Measurements from ENCODE around the gene GTF2F1. TPM values are rescaled to one million over a fixed set of nuclear protein-coding genes. Genes with fewer than 3 reads are reported as not detected.
"Not testable (repeated sequence)": the region's sequence is repeated elsewhere in the genome, so short reads cannot be mapped to it uniquely, and the experiment has no call there.

Gene GTF2F1
- total RNA-seq, 1 experiment from 2014 or later: 48.4 TPM

GRCh38 chr19:6358003-6358402, 35.0 kb downstream of the GTF2F1 start:
- DNase-seq (ENCODE audit: low spot score): no peak

GRCh38 chr19:6357174-6357573, 35.8 kb downstream of the GTF2F1 start:
- DNase-seq (ENCODE audit: low spot score): no peak

DNA sequence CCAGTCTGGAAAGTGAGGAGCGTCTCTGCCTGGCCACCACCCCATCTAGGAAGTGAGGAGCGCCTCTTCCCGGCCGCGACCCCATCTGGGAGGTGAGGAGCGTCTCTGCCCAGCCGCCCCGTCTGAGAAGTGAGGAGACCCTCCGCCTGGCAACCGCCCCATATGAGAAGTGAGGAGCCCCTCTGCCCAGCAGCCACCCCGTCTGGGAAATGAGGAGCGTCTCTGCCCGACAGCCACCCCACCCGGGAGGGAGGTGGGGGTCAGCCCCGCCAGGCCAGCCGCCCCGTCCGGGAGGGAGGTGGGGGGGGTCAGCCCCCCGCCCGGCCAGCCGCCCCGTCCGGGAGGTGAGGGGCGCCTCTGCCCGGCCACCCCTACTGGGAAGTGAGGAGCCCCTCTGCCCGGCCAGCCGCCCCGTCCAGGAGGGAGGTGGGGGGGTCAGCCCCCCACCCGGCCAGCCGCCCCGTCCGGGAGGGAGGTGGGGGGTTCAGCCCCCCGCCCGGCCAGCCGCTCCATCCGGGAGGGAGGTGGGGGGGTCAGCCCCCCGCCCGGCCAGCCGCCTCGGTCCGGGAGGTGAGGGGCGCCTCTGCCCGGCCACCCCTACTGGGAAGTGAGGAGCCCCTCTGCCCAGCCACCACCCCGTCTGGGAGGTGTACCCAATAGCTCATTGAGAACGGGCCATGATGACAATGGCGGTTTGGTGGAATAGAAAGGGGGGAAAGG, 37.5 kb downstream of the GTF2F1 start:
- DNase-seq (ENCODE audit: low spot score): not testable (repeated sequence)

DNA sequence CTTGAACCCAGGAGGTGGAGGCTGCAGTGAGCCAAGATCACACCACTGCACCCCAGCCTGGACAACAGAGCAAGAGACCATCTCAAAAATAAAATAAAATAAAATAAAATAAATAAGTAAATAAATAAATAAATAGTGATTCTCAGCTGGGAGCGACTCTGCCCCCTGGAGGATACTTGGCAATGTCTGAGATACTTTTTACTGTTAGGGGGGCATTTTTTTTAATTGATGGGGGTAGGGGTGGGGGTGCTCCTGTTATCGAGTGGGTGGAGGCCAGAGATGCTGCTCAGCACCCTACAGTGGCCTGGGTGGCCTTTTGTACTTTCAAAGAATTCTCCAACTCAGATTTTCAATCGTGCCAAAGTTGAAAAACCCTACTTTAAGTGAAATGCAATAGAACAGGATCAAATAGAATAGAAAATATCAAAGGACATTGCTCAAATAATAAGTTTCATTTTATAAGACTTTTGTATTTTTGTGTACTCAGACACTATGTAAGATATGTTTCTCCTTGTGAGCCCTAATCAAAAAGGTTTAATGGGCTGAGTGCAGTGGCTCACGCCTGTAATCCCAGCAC, 38.8 kb downstream of the GTF2F1 start:
- DNase-seq (ENCODE audit: low spot score): no peak

- no peak for DNase-seq (ENCODE audit: low spot score)
Observed at GRCh38 chr19:6352381-6353165, 40.4 kb downstream of the GTF2F1 start.

- no peak for DNase-seq (ENCODE audit: low spot score)
Observed at GRCh38 chr19:6350688-6351087, 42.3 kb downstream of the GTF2F1 start.

GRCh38 chr19:6349271-6349670, 43.7 kb downstream of the GTF2F1 start:
- DNase-seq (ENCODE audit: low spot score): not testable (repeated sequence)

GRCh38 chr19:6343462-6343861, 49.5 kb downstream of the GTF2F1 start:
- no peak for DNase-seq (ENCODE audit: low spot score)

GRCh38 chr19:6340493-6341201, 52.3 kb downstream of the GTF2F1 start:
- no peak for DNase-seq (ENCODE audit: low spot score)

DNA sequence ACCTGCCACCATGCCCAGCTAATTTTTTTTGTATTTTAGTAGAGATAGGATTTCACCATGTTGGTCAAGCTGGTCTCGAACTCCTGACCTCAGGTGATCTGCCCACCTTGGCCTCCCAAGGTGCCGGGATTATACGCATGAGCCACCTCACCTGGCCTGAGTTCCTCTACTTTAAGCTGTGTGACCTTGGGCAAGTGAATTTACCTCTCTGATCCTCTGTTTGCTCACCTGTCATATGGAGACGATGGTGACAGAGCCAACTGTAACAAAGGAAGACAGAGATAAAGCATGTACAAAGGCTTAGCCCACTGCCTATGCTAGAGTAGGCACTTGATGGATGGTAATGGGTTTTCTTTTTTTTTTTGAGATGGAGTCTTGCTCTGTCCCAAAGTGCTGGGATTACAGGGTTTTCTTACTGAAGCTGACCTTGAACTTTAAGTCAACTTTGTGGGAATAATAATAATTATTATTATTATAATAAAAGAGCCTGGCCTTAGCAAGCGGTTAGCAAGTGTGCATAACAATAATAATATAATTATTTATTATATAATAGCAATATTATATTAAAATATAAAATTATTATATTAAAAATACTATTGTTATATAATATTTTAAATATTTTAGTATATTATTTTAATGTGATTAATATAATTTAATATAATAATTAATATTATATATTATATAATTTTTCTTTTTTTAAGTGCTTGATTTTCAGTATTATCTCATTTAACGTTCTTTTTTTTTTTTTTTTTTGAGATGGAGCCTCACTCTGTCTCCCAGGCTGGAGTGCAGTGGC, 58.3 kb downstream of the GTF2F1 start:
- no peak for DNase-seq (ENCODE audit: low spot score)

- DNase-seq (ENCODE audit: low spot score): no peak
Observed at GRCh38 chr19:6333439-6333838, 59.5 kb downstream of the GTF2F1 start, which contains the start of gene ACER1. Gene ACER1, minus strand, starts transcription at chr19:6333612. Its CDS starts 61 bp downstream, at chr19:6333551.

Other genes starting within 250 kb of the GTF2F1 start
- 8.1 and 9.6 TPM in 2 replicates for gene MLLT1, start 113.2 kb downstream of the GTF2F1 start, total RNA-seq (2014; rRNA removed; shearing (Covaris generic))
- gene ACER1, start 59.6 kb downstream of the GTF2F1 start, total RNA-seq (2014; rRNA removed; shearing (Covaris generic)): not detected in 2 replicates
- gene CLPP, start 31.6 kb downstream of the GTF2F1 start, total RNA-seq (2014; rRNA removed; shearing (Covaris generic)): 76.4 and 122 TPM in 2 replicates
- gene ALKBH7, start 20.4 kb downstream of the GTF2F1 start, total RNA-seq (2014; rRNA removed; shearing (Covaris generic)): 28.1 and 30.8 TPM in 2 replicates
- gene PSPN, start 17.2 kb downstream of the GTF2F1 start, total RNA-seq (2014; rRNA removed; shearing (Covaris generic)): 0.55 and 0.77 TPM in 2 replicates
- 48.5 and 54.7 TPM in 2 replicates for gene KHSRP, start 31.6 kb upstream of the GTF2F1 start, total RNA-seq (2014; rRNA removed; shearing (Covaris generic))
- not detected in 2 replicates for gene SLC25A41, start 40.6 kb upstream of the GTF2F1 start, total RNA-seq (2014; rRNA removed; shearing (Covaris generic))
- gene SLC25A23, start 66.6 kb upstream of the GTF2F1 start, total RNA-seq (2014; rRNA removed; shearing (Covaris generic)): 16.1 and 16.6 TPM in 2 replicates
- gene CRB3, start 71.1 kb upstream of the GTF2F1 start, total RNA-seq (2014; rRNA removed; shearing (Covaris generic)): not detected in 2 replicates
- 0.19 TPM in 1 of 2 replicates, not detected in the other for gene DENND1C, start 88.6 kb upstream of the GTF2F1 start, total RNA-seq (2014; rRNA removed; shearing (Covaris generic))
- 0.87 and 9.2 TPM in 2 replicates for gene TUBB4A, start 109.1 kb upstream of the GTF2F1 start, total RNA-seq (2014; rRNA removed; shearing (Covaris generic))
- 17.8 and 18.6 TPM in 2 replicates for gene TNFSF9, start 137.9 kb upstream of the GTF2F1 start, total RNA-seq (2014; rRNA removed; shearing (Covaris generic))
- 0.12 TPM in 1 of 2 replicates, not detected in the other for gene CD70, start 198.0 kb upstream of the GTF2F1 start, total RNA-seq (2014; rRNA removed; shearing (Covaris generic))

Measured in H4 (cell line).